T-cell (primary cell): ENCODE results near the gene GALK2. TPM values are rescaled to one million over a fixed set of nuclear protein-coding genes. Genes with fewer than 3 reads are reported as not detected.
"Not testable (repeated sequence)": the region's sequence is repeated elsewhere in the genome, so short reads cannot be mapped to it uniquely, and the experiment has no call there.

Experiments used
- ATAC-seq, 4 experiments: fragments of 200-7000 bp in 3 of 4; fragments of 150-1000 bp in 1 of 4; cut with Tn5 transposase; replicated peaks in 1 of 4; 1 replicate in 3 of 4; 2 replicates in 1 of 4; pipeline ENCODE4 v1.10.0; 2021; ENCODE audit warnings: moderate library complexity in 3 of 4, mild to moderate bottlenecking in 2 of 4, moderate number of reproducible peaks in 1 of 4
- CTCF ChIA-PET, 2 donors: fragments of 300-600 bp; sonication (Branson Sonifier 250); formaldehyde crosslinking; loops; one replicate each; lab custom pipeline; 2022; ENCODE audit warnings: antibody characterized with exemption in 2 of 2; lab: Charles Lee
- POLR2A ChIA-PET, 2 donors: fragments of 300-600 bp; sonication (Branson Sonifier 250); formaldehyde crosslinking; loops; one replicate each; lab custom pipeline; 2022; ENCODE audit warnings: antibody characterized with exemption in 2 of 2; lab: Charles Lee
- DNase-seq, 35 experiments: peaks; one replicate each; pipeline versions ENCODE4 v3.0.0 to v3.0.0-alpha.2; 2013 to 2023
- H3K27ac ChIP-seq: one replicate; pipeline ENCODE4 v1.5.1; 2013; ENCODE audit warnings: low read length
- H3K27me3 ChIP-seq, 2 experiments: replicated peaks in 1 of 2; 1 replicate in 1 of 2; 2 replicates in 1 of 2; pipeline versions ENCODE4 v1.6.1 to v1.7.0; 2013; ENCODE audit warnings: low read length in 1 of 2, mixed read lengths in 1 of 2; ENCODE audit not compliant: control insufficient read depth in 2 of 2, insufficient read depth in 2 of 2; ENCODE audit errors: extremely low read depth in 1 of 2
- H3K36me3 ChIP-seq, 2 donors: 1 replicate in 1 of 2; 2 replicates in 1 of 2; pipeline versions ENCODE4 v1.6.1 to v1.7.0; 2013; ENCODE audit warnings: low read length in 1 of 2; ENCODE audit not compliant: control insufficient read depth in 2 of 2, insufficient read depth in 1 of 2; ENCODE audit errors: extremely low read depth in 1 of 2
- H3K4me1 ChIP-seq, 2 experiments: 1 replicate in 1 of 2; 2 replicates in 1 of 2; pipeline versions ENCODE4 v1.6.1 to v1.7.0; 2013; ENCODE audit warnings: low read length in 2 of 2, mixed read lengths in 1 of 2; ENCODE audit not compliant: insufficient read depth in 2 of 2, control insufficient read depth in 1 of 2; ENCODE audit errors: extremely low read depth in 1 of 2
- H3K4me3 ChIP-seq, 2 donors: 1 replicate in 1 of 2; 2 replicates in 1 of 2; pipeline versions ENCODE4 v1.5.1 to v1.7.0; 2013; ENCODE audit warnings: mild to moderate bottlenecking in 2 of 2, low read length in 1 of 2, moderate library complexity in 1 of 2; ENCODE audit not compliant: control insufficient read depth in 1 of 2; ENCODE audit errors: extremely low read depth in 1 of 2
- H3K9me3 ChIP-seq: 2 replicates; pipeline ENCODE4 v1.7.0; 2013
- H3K27ac Mint-ChIP-seq, 2 donors: one replicate each; pipeline ENCODE4 v1.8.0; 2020 to 2021; ENCODE audit warnings: mild to moderate bottlenecking in 2 of 2, mixed read lengths in 2 of 2
- H3K27me3 Mint-ChIP-seq, 2 donors: one replicate each; pipeline ENCODE4 v1.8.0; 2021 to 2022; ENCODE audit warnings: mixed read lengths in 2 of 2
- H3K36me3 Mint-ChIP-seq: one replicate; pipeline ENCODE4 v1.8.0; 2021; ENCODE audit warnings: mixed read lengths
- H3K4me1 Mint-ChIP-seq, 3 donors: one replicate each; pipeline ENCODE4 v1.8.0; 2020 to 2022; ENCODE audit warnings: mixed read lengths in 3 of 3, mild to moderate bottlenecking in 1 of 3
- H3K4me3 Mint-ChIP-seq, 3 donors: one replicate each; pipeline ENCODE4 v1.8.0; 2020 to 2022; ENCODE audit warnings: mild to moderate bottlenecking in 3 of 3, mixed read lengths in 3 of 3, moderate library complexity in 3 of 3
- H3K9me3 Mint-ChIP-seq, 3 donors: one replicate each; pipeline ENCODE4 v1.8.0; 2020 to 2022; ENCODE audit warnings: mixed read lengths in 3 of 3
- WGBS: methylation state at CpG from one replicate; pipeline ENCODE4 v1.1.5; 2013; ENCODE audit warnings: missing lambda C conversion rate; ENCODE audit not compliant: insufficient coverage; 5-methylcytosine and 5-hydroxymethylcytosine counted together
- total RNA-seq, 35 experiments: library from RNA in 6 of 35; stranded (reverse) in 6 of 35; fragments of 120-200 nt in 1 of 35; gene quantifications; one replicate each; pipeline versions ENCODE4 v1.2.1 to v1.2.4 and lab custom pipeline; 2013 to 2026

Gene GALK2
- total RNA-seq, 5 donors from 2014 or later (not counting 1 experiment from before 2014, with no cell fraction given): 18.5 to 26.3 (median 25.7) TPM

GRCh38 chr15:49247556-49248110, 77.6 kb downstream of the GALK2 start:
- Mint-ChIP-seq H3K4me3 (no peak overlapping the region), H3K27ac (no peak overlapping the region), H3K9me3 (peaks cover 7 to 17% (median 9%) of the 10 kb centered on the region in 3 donors), H3K4me1 (no peaks in the 10 kb centered on the region), H3K27me3 (no peaks in the 10 kb centered on the region), H3K36me3 (peaks cover 78% of the 10 kb centered on the region)
- POLR2A ChIA-PET: no interaction called here
- no peak for ATAC-seq
- H3K9me3 ChIP-seq: no peaks in the 10 kb centered on the region
- no peak overlapping the region for H3K27ac ChIP-seq
- no peak overlapping the region for H3K4me3 ChIP-seq
- DNase-seq: no peak
- peaks cover 0 to 20% of the 10 kb centered on the region in 2 donors for H3K36me3 ChIP-seq
- H3K27me3 ChIP-seq: no peaks in the 10 kb centered on the region
- CTCF ChIA-PET: interaction anchor here in 1 of 2 donors (0.6 kb wide), 1 partner anchor 46 kb away, joined by 3 read pairs; no protein-coding TSS in a partner anchor
- H3K4me1 ChIP-seq: no peaks in the 10 kb centered on the region

- H3K4me1 ChIP-seq: no peaks in the 10 kb centered on the region
- H3K4me3 Mint-ChIP-seq: no peak overlapping the region
- H3K9me3 ChIP-seq: no peaks in the 10 kb centered on the region
- H3K27me3 Mint-ChIP-seq: no peaks in the 10 kb centered on the region
- H3K36me3 Mint-ChIP-seq: peaks cover 84% of the 10 kb centered on the region
- H3K27me3 ChIP-seq: no peaks in the 10 kb centered on the region
- no peak overlapping the region for H3K27ac ChIP-seq
- ChIA-PET POLR2A (no interaction called here), CTCF (no interaction called here)
- H3K4me3 ChIP-seq: no peak overlapping the region
- H3K4me1 Mint-ChIP-seq: no peaks in the 10 kb centered on the region
- H3K9me3 Mint-ChIP-seq: peaks cover 7 to 17% (median 9%) of the 10 kb centered on the region in 3 donors
- whole genome bisulfite sequencing: 100% methylated on average over 1 of the region's 1 CpG
- no peak for DNase-seq
- no peak for ATAC-seq
- H3K27ac Mint-ChIP-seq: no peak overlapping the region
- H3K36me3 ChIP-seq: peaks cover 0 to 14% of the 10 kb centered on the region in 2 donors
These were observed 78.2 kb downstream of the GALK2 start for GRCh38 chr15:49248291-49248690.

GRCh38 chr15:49255966-49256759, 86.1 kb downstream of the GALK2 start:
- Mint-ChIP-seq H3K27ac (no peak overlapping the region), H3K36me3 (peaks cover 48% of the 10 kb centered on the region), H3K4me3 (no peak overlapping the region), H3K27me3 (no peaks in the 10 kb centered on the region), H3K9me3 (peaks cover 0 to 9% (median 4%) of the 10 kb centered on the region in 3 donors), H3K4me1 (peaks cover 0 to 4% (median 0%) of the 10 kb centered on the region in 3 donors)
- Histone ChIP-seq H3K27me3 (no peaks in the 10 kb centered on the region), H3K27ac (no peak overlapping the region), H3K9me3 (no peaks in the 10 kb centered on the region), H3K4me1 (no peaks in the 10 kb centered on the region), H3K36me3 (peaks cover 0 to 4% of the 10 kb centered on the region in 2 donors), H3K4me3 (no peak overlapping the region)
- DNase-seq (no peak), ATAC-seq (no peak)
- CTCF ChIA-PET: no interaction called here
- WGBS: 100% methylated on average over 1 of the region's 6 CpGs
- POLR2A ChIA-PET: no interaction called here

- CTCF ChIA-PET, POLR2A ChIA-PET, DNase-seq, H3K4me3 Mint-ChIP-seq, H3K27me3 ChIP-seq, H3K27ac ChIP-seq, H3K4me1 ChIP-seq, H3K36me3 ChIP-seq, ATAC-seq, H3K4me1 Mint-ChIP-seq, H3K9me3 Mint-ChIP-seq, H3K27me3 Mint-ChIP-seq, H3K4me3 ChIP-seq, H3K9me3 ChIP-seq, H3K27ac Mint-ChIP-seq: not testable (repeated sequence)
- WGBS: 94% methylated on average over 12 of the region's 12 CpGs
- H3K36me3 Mint-ChIP-seq: peaks cover 33% of the 10 kb centered on the region
These were observed 95.1 kb downstream of the GALK2 start for GRCh38 chr15:49265117-49265516.

- no peaks in the 10 kb centered on the region for H3K27me3 ChIP-seq
- ChIA-PET POLR2A (no interaction called here), CTCF (no interaction called here)
- WGBS: 100% methylated on average over 3 of the region's 3 CpGs
- Mint-ChIP-seq H3K27me3 (no peaks in the 10 kb centered on the region), H3K27ac (no peak overlapping the region), H3K4me1 (peaks cover 0 to 8% (median 7%) of the 10 kb centered on the region in 3 donors), H3K9me3 (peaks cover 0 to 5% (median 0%) of the 10 kb centered on the region in 3 donors), H3K4me3 (no peak overlapping the region), H3K36me3 (peaks cover 40% of the 10 kb centered on the region)
- no peak overlapping the region for H3K4me3 ChIP-seq
- H3K9me3 ChIP-seq: no peaks in the 10 kb centered on the region
- peaks cover 5 to 7% of the 10 kb centered on the region in 2 donors for H3K36me3 ChIP-seq
- no peak for DNase-seq
- no peak overlapping the region for H3K27ac ChIP-seq
- no peak for ATAC-seq
- H3K4me1 ChIP-seq: no peaks in the 10 kb centered on the region
These were observed 95.9 kb downstream of the GALK2 start for GRCh38 chr15:49265911-49266310.

- H3K9me3 Mint-ChIP-seq: peaks cover 0 to 5% (median 0%) of the 10 kb centered on the region in 3 donors
- ChIA-PET POLR2A (no interaction called here), CTCF (no interaction called here)
- no peaks in the 10 kb centered on the region for H3K4me1 ChIP-seq
- no peaks in the 10 kb centered on the region for H3K27me3 Mint-ChIP-seq
- peaks cover 0 to 10% (median 8%) of the 10 kb centered on the region in 3 donors for H3K4me1 Mint-ChIP-seq
- H3K36me3 ChIP-seq: peaks cover 0 to 7% of the 10 kb centered on the region in 2 donors
- DNase-seq (no peak), ATAC-seq (no peak)
- H3K36me3 Mint-ChIP-seq: peaks cover 58% of the 10 kb centered on the region
- no peaks in the 10 kb centered on the region for H3K9me3 ChIP-seq
- no peak overlapping the region for H3K4me3 Mint-ChIP-seq
- no peak overlapping the region for H3K4me3 ChIP-seq
- H3K27me3 ChIP-seq: no peaks in the 10 kb centered on the region
- WGBS: no CpG with 5 or more reads among the region's 8 CpGs
- H3K27ac ChIP-seq: no peak overlapping the region
- H3K27ac Mint-ChIP-seq: no peak overlapping the region
These were observed 100.7 kb downstream of the GALK2 start for GRCh38 chr15:49270541-49271421.
